Vagina (tissue), 2 donors: ENCODE measurements around the gene SMG9.

Source experiments
- CTCF ChIP-seq, 3 experiments: fragments of 450-650 bp in 2 of 3; fragments of 200-600 bp in 1 of 3; sonication (generic) in 1 of 3; IDR thresholded peaks; one replicate each; pipeline ENCODE4 v1.5.1; 2017 to 2019; ENCODE audit warnings: antibody characterized with exemption in 3 of 3, mild to moderate bottlenecking in 2 of 3, moderate library complexity in 2 of 3
- POLR2A ChIP-seq, 2 donors: fragments of 450-650 bp; IDR thresholded peaks; one replicate each; pipeline ENCODE4 v1.6.1; 2017; ENCODE audit warnings: antibody characterized with exemption in 2 of 2, mild to moderate bottlenecking in 2 of 2, moderate library complexity in 2 of 2

DNA sequence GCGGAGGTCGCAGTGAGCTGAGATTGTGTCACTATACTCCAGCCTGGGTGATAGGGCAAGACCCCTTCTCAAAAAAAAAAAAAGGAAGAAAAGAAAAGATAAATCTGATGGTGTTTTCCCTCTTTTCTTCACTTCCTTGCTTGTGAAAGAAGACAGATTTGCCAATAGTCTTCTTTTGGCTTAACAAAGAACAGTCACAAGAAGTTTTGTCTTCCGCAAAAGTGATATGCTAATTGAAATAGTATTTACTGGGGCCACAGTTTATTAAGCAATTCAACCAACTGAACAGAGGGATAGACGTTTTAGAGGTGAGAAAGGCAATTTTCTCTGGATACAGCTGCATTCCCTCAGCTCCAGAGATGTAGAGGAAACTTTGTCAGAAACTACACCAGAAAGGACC is 61.9 kb downstream of the SMG9 start:
- TF ChIP-seq POLR2A (IDR thresholded peaks at IDR 0.05) (no peak), CTCF (IDR thresholded peaks at IDR 0.05) (no peak)
